B cell (primary cell): ENCODE measurements around the gene LSM6. TPM values are rescaled to one million over a fixed set of nuclear protein-coding genes. Genes with fewer than 3 reads are reported as not detected.

Experiments
- ATAC-seq: fragments of 200-7000 bp; cut with Tn5 transposase; one replicate; pipeline ENCODE4 v1.10.0; 2021; ENCODE audit warnings: low read depth, mild to moderate bottlenecking, moderate number of reproducible peaks, moderate library complexity
- CTCF ChIA-PET: fragments of 350-600 bp; sonication (Branson Sonifier 250); formaldehyde crosslinking; loops from one replicate; lab custom pipeline; 2021; ENCODE audit warnings: antibody characterized with exemption, inconsistent platforms; lab: Charles Lee
- POLR2A ChIA-PET: fragments of 350-600 bp; sonication (Branson Sonifier 250); formaldehyde crosslinking; loops from one replicate; lab custom pipeline; 2021; ENCODE audit warnings: antibody characterized with exemption; lab: Charles Lee
- DNase-seq: peaks from one replicate; pipeline ENCODE4 v3.0.0; 2013
- H2AFZ ChIP-seq: 2 replicates; pipeline ENCODE4 v1.6.1; 2012; ENCODE audit warnings: mild to moderate bottlenecking, low read depth, low read length; ENCODE audit not compliant: insufficient read depth, poor library complexity, severe bottlenecking
- H3K27ac ChIP-seq, 2 donors: 1 replicate in 1 of 2; 2 replicates in 1 of 2; pipeline ENCODE4 v1.5.1; 2012 to 2013; ENCODE audit warnings: low read length in 2 of 2, mild to moderate bottlenecking in 2 of 2, moderate library complexity in 1 of 2
- H3K27me3 ChIP-seq, 4 experiments: fragments of 200-600 bp in 1 of 4; sonication (generic) in 1 of 4; replicated peaks in 1 of 4; 1 replicate in 2 of 4; 2 replicates in 2 of 4; pipeline versions ENCODE4 v1.6.1 to v1.7.0; 2013 to 2016; ENCODE audit warnings: low read length in 3 of 4, mild to moderate bottlenecking in 2 of 4, mixed read lengths in 1 of 4, moderate library complexity in 1 of 4; ENCODE audit not compliant: insufficient read depth in 4 of 4, control insufficient read depth in 3 of 4; ENCODE audit errors: control extremely low read depth in 1 of 4
- H3K36me3 ChIP-seq, 2 experiments: replicated peaks in 1 of 2; 1 replicate in 1 of 2; 2 replicates in 1 of 2; pipeline versions ENCODE4 v1.6.1 to v1.7.1; 2013; ENCODE audit warnings: low read length in 1 of 2; ENCODE audit not compliant: insufficient read depth in 2 of 2, control insufficient read depth in 1 of 2; ENCODE audit errors: control extremely low read depth in 1 of 2, extremely low read depth in 1 of 2
- H3K4me1 ChIP-seq, 2 donors: fragments of 200-600 bp in 1 of 2; sonication (generic) in 1 of 2; 1 replicate in 1 of 2; 2 replicates in 1 of 2; pipeline versions ENCODE4 v1.5.1 to v1.6.1; 2013 to 2017; ENCODE audit warnings: low read length in 2 of 2; ENCODE audit not compliant: control insufficient read depth in 2 of 2, insufficient read depth in 2 of 2
- H3K4me2 ChIP-seq: replicated peaks from 2 replicates; pipeline ENCODE3; 2012; ENCODE audit warnings: mild to moderate bottlenecking, low read depth, low read length; ENCODE audit not compliant: poor library complexity, severe bottlenecking
- H3K4me3 ChIP-seq, 5 experiments: fragments of 200-600 bp in 1 of 5; sonication (generic) in 1 of 5; 1 replicate in 3 of 5; 2 replicates in 2 of 5; pipeline versions ENCODE4 v1.5.1 to v1.7.0; 2011 to 2016; ENCODE audit warnings: low read length in 4 of 5, mild to moderate bottlenecking in 4 of 5, low read depth in 2 of 5, control low read depth in 1 of 5, moderate library complexity in 1 of 5; ENCODE audit not compliant: insufficient read depth in 1 of 5; ENCODE audit errors: control extremely low read depth in 1 of 5, extremely low read depth in 1 of 5
- H3K79me2 ChIP-seq: fragments of 200-600 bp; sonication (generic); one replicate; pipeline ENCODE4 v1.6.0; 2016; ENCODE audit warnings: low read length; ENCODE audit not compliant: control insufficient read depth, insufficient read depth
- H3K9ac ChIP-seq: fragments of 200-600 bp; sonication (generic); 2 replicates; pipeline ENCODE4 v1.6.1; 2017; ENCODE audit warnings: mild to moderate bottlenecking, low read length, moderate library complexity
- H3K9me3 ChIP-seq, 3 donors: one replicate each; pipeline versions ENCODE4 v1.6.1 to v1.7.1; 2013; ENCODE audit warnings: low read length in 2 of 3; ENCODE audit not compliant: control insufficient read depth in 2 of 3, insufficient read depth in 1 of 3; ENCODE audit errors: control extremely low read depth in 1 of 3
- H4K20me1 ChIP-seq: 2 replicates; pipeline ENCODE4 v1.6.0; 2012; ENCODE audit warnings: mild to moderate bottlenecking, low read length; ENCODE audit not compliant: insufficient read depth, control insufficient read depth, poor library complexity, severe bottlenecking
- H3K27ac Mint-ChIP-seq: one replicate; pipeline ENCODE4 v1.8.0; 2021; ENCODE audit warnings: mixed read lengths
- H3K27me3 Mint-ChIP-seq: one replicate; pipeline ENCODE4 v1.8.0; 2021; ENCODE audit warnings: mixed read lengths
- H3K4me1 Mint-ChIP-seq: one replicate; pipeline ENCODE4 v1.8.0; 2021; ENCODE audit warnings: mixed read lengths
- H3K4me3 Mint-ChIP-seq: one replicate; pipeline ENCODE4 v1.8.0; 2021; ENCODE audit warnings: mixed read lengths
- H3K9me3 Mint-ChIP-seq: one replicate; pipeline ENCODE4 v1.8.0; 2022; ENCODE audit warnings: mixed read lengths; ENCODE audit not compliant: insufficient read depth
- EZH2 ChIP-seq: IDR thresholded peaks from 2 replicates; pipeline ENCODE4 v1.6.1; 2012; ENCODE audit warnings: borderline replicate concordance, low read depth, mild to moderate bottlenecking, moderate library complexity, low read length; ENCODE audit not compliant: insufficient read depth, poor library complexity, severe bottlenecking
- WGBS: methylation state at CpG from one replicate; pipeline ENCODE4 v1.1.5; 2013; ENCODE audit warnings: missing lambda C conversion rate; ENCODE audit not compliant: insufficient coverage; 5-methylcytosine and 5-hydroxymethylcytosine counted together
- intact Hi-C: fragments of 100-400 bp; cut with micrococcal nuclease; formaldehyde crosslinking; loops from one replicate; pipeline ENCODE4 v1.10.0; 2022
- polyA plus RNA-seq: library from polyadenylated mRNA; depleted of rRNA; stranded (reverse); fragments of >200 nt; gene quantifications from 2 replicates; pipeline ENCODE4 v1.2.3, GENCODE V29; 2012
- total RNA-seq, 2 donors: library from RNA; stranded (reverse); fragments of 120-200 nt in 1 of 2; gene quantifications; 1 replicate in 1 of 2; 2 replicates in 1 of 2; pipeline versions ENCODE4 v1.2.3 to v1.2.4, GENCODE V29; 2013 to 2022
- TF ChIP-seq, protein P1 (sequence below): fragments of 200-600 bp; IDR thresholded peaks from one replicate; pipeline ENCODE4 v1.8.0; 2022; ENCODE audit warnings: antibody characterized with exemption, mild to moderate bottlenecking

Gene LSM6
- total and polyA plus RNA-seq, 2 donors (not counting 1 experiment from before 2014, with no cell fraction given), result 13.3 to 42.7 TPM

DNA sequence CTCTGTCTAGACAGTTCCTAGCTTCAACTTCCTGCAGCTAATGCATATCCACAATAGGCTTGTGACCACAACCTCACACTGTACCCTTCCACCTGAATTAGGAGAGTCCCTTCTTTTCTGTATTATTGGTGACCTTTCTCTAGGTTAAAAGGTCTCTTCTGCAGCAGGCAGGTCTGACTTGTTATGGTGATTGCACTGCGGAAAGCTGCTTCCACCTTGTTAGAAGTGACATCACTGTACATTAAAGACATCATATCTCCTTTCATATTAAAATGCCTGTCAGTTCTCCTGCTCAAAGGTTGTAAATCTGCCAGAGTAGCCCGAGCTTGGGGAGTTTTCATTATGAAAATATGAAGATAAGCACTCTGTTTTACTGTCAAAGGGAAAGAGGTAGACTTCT, 21.5 kb upstream of the LSM6 start:
- ChIA-PET CTCF (no interaction called here), POLR2A (no interaction called here)
- DNase-seq (no peak), ATAC-seq (no peak)
- Mint-ChIP-seq H3K4me3 (no peak overlapping the region), H3K4me1 (no peaks in the 10 kb centered on the region), H3K27ac (no peak overlapping the region), H3K9me3 (peaks cover 2% of the 10 kb centered on the region), H3K27me3 (peaks cover 3% of the 10 kb centered on the region)
- intact Hi-C loops, result no loop called here
- H3K4me2 ChIP-seq, result no peak overlapping the region
- H3K36me3 ChIP-seq, result no peaks in the 10 kb centered on the region
- no peaks in the 10 kb centered on the region for H4K20me1 ChIP-seq
- WGBS, result no CpG with 5 or more reads among the region's 2 CpGs
- H3K4me1 ChIP-seq, result no peaks in the 10 kb centered on the region
- no peaks in the 10 kb centered on the region for H3K9me3 ChIP-seq
- H3K9ac ChIP-seq, result no peak overlapping the region
- TF ChIP-seq EZH2, result no peak
- TF ChIP-seq, protein P1, sequence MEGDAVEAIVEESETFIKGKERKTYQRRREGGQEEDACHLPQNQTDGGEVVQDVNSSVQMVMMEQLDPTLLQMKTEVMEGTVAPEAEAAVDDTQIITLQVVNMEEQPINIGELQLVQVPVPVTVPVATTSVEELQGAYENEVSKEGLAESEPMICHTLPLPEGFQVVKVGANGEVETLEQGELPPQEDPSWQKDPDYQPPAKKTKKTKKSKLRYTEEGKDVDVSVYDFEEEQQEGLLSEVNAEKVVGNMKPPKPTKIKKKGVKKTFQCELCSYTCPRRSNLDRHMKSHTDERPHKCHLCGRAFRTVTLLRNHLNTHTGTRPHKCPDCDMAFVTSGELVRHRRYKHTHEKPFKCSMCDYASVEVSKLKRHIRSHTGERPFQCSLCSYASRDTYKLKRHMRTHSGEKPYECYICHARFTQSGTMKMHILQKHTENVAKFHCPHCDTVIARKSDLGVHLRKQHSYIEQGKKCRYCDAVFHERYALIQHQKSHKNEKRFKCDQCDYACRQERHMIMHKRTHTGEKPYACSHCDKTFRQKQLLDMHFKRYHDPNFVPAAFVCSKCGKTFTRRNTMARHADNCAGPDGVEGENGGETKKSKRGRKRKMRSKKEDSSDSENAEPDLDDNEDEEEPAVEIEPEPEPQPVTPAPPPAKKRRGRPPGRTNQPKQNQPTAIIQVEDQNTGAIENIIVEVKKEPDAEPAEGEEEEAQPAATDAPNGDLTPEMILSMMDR, result no peak
- no peaks in the 10 kb centered on the region for H3K79me2 ChIP-seq
- H3K27me3 ChIP-seq, result no peaks in the 10 kb centered on the region
- H3K4me3 ChIP-seq, result no peak overlapping the region
- no peak overlapping the region for H3K27ac ChIP-seq
- no peak overlapping the region for H2AFZ ChIP-seq

DNA sequence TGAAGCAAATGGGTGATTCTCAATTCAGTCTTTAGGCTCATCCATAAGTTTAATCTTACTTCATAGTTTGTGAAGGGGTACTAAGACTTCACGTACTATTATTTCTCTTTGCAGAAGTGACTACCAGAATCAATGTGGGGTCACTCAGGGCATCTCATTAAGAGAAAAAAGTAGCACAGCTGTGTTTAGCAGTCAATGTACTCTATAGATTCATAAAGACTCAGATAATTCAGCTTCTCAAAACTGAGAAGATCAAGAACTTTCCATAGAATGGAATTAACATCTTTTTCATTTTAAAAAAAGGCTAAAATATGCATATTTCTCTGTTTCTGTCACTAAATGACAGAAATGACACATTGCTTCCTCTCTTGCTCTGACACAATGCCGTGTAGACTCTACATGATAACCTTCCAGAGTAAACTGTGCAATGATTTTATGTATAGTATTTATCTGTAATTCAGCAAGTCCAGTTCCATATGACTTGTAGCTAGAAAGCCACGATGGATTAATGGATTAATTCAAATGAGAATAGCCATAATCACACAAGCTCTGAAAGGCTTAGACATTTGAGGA, 20.3 kb upstream of the LSM6 start:
- H3K27ac ChIP-seq, result no peak overlapping the region
- TF ChIP-seq, protein P1, result no peak
- no peak for TF ChIP-seq EZH2
- no peak overlapping the region for H3K9ac ChIP-seq
- H3K36me3 ChIP-seq, result no peaks in the 10 kb centered on the region
- H3K4me1 ChIP-seq, result peaks cover 0 to 4% of the 10 kb centered on the region in 2 donors
- ChIA-PET CTCF (no interaction called here), POLR2A (no interaction called here)
- H3K4me3 ChIP-seq, result no peak overlapping the region
- ATAC-seq, result no peak
- no peak overlapping the region for H3K27ac Mint-ChIP-seq
- H4K20me1 ChIP-seq, result no peaks in the 10 kb centered on the region
- H3K9me3 ChIP-seq, result no peaks in the 10 kb centered on the region
- no peaks in the 10 kb centered on the region for H3K79me2 ChIP-seq
- no peaks in the 10 kb centered on the region for H3K27me3 ChIP-seq
- no peak overlapping the region for H2AFZ ChIP-seq
- DNase-seq, result no peak
- no CpG with 5 or more reads among the region's 3 CpGs for WGBS
- peaks cover 3% of the 10 kb centered on the region for H3K27me3 Mint-ChIP-seq
- intact Hi-C loops, result no loop called here
- H3K4me3 Mint-ChIP-seq, result no peak overlapping the region
- H3K4me2 ChIP-seq, result no peak overlapping the region
- peaks cover 7% of the 10 kb centered on the region for H3K4me1 Mint-ChIP-seq
- H3K9me3 Mint-ChIP-seq, result peaks cover 2% of the 10 kb centered on the region
